ENCODE data around the gene RIF1. TPM values are rescaled to one million over a fixed set of nuclear protein-coding genes. Genes with fewer than 3 reads are reported as not detected.

The RIF1 gene
- total RNA-seq, 2 experiments from 2014 or later: 74.1 to 78.4 TPM

DNA sequence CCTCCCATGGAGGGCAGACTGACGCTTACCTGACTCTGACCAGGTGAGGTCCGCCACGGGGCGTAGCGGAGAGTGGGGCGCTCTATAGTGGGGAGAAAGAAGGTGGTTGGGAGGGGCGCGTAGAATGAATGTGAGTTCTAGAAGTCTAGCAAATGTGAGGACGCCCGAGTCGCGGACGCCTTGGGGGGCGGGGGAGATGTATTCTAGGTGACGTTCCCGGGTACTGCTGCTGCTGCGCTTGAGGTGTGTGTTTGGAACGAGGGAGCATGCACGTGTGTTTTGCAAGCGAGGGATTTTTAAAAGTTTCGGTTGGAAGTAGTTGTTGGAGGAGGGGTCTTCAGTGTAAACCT lies 758 bp downstream of the RIF1 start:
- CTCF ChIA-PET: interaction anchor here (0.6 to 1.8 kb wide), 6 partner anchors 8 to 153 kb away, joined by 3 to 7 read pairs (median 4); partner anchors contain the start of gene RBM43
- POLR2A ChIA-PET: interaction anchor here (0.6 to 0.7 kb wide), 2 partner anchors 122 to 1384 kb away, joined by 3 to 6 read pairs; no protein-coding TSS in a partner anchor

DNA sequence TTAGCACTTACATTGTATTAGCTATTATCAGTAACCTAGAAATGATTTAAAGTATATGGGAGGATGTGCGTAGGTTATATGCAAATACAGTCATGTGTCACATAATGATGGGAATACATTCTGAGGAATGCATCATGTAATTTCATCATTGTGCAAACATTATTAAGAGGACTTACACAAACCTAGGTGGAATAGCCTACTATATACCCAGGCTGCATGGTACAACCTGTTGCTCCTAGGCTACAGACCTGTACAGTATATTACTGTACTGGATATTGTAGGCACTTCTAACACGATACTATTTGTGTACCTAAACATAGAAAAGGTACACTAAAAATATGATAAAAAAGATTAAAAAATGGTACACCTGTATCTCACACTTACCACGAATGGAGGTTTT lies 7.9 kb downstream of the RIF1 start:
- ChIA-PET CTCF (no interaction called here), POLR2A (no interaction called here)

DNA sequence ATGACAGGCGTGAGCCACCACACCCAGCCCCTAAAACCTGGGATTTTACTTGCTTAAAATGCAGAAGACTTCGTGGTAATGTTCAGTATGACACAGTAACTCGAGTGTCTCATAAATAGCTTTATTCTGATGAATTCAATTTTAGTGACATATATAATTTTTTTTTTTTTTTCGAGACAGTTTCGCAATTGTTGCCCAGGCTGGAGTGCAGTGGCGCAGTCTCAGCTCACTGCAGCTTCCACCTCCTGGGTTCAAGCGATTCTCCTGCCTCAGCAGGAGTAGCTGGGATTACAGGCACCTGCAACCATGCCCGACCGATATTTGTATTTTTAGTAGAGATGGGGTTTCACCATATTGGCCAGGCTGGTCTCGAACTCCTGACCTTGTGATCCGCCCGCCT lies 12.0 kb downstream of the RIF1 start:
- POLR2A ChIA-PET: interaction anchor here (0.6 kb wide), 1 partner anchor 25 kb away, joined by 3 read pairs; no protein-coding TSS in a partner anchor
- CTCF ChIA-PET: interaction anchor here (0.7 kb wide), 2 partner anchors 12 to 61 kb away, joined by 3 read pairs; no protein-coding TSS in a partner anchor

DNA sequence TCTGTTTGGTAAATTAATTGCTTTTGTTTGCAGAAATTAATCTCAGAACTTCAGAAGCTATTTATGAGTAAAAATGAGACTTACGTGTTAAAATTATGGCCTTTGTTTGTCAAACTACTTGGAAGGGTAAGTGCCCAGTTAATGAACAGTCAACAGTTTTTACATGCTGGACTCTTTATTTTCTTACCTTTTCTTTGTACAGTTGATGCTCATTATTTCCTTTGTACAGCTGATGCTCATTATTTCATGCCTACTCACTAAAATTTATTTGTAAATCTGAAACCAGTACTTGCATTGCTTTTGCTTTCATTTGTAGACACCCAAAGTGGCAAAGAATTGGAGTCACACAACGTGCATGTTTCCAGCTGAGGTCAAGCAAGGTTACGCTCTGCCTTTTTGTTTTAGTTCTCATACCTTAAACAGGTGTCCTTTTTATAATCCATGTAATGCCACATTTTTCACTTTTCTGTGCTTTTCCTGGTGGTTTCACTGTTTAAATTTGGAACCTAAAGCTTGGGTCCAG lies 13.3 kb downstream of the RIF1 start:
- ChIA-PET CTCF (no interaction called here), POLR2A (interaction anchor here (0.8 kb wide), 1 partner anchor 134 kb away, joined by 14 read pairs; no protein-coding TSS in a partner anchor)

DNA sequence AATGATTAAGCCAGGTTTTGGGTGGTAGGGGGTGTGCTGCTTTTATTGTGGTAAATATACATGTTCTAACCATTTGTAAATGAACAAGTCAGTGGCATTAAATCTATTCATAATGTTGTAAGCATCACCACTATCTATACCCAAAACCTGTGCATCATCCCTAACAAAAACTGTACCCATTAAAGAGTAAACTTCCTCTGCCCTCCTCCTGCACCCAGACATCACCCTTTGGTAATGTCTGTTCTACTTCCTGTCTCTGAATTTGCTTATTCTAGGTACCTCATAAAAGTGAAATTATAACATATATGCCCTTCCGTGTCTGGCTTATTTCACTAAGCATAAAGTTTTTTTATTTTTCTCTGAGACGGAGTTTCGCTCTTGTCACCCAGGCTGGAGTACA lies 14.1 kb downstream of the RIF1 start:
- ChIA-PET CTCF (no interaction called here), POLR2A (interaction anchor here (0.8 kb wide), 1 partner anchor 135 kb away, joined by 14 read pairs; no protein-coding TSS in a partner anchor)

DNA sequence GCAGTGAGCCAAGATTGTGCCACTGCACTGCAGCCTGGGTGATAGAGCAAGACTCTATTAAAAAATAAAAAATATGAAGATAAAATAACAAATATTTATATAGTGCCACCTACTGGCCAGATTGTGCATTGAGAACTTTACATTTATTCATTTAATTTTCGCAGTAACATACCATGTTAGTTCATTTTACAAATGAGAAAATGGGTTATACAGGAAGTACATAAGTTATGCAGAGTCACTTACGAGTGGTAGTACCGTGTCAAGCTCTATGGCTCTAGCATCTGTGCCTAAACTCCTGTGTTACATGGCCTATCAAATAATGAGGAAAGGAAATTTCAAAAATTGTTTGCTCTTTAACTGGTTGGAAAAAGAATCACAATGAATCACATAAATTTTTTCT lies 27.9 kb downstream of the RIF1 start:
- CTCF ChIA-PET: interaction anchor here (1.1 to 2.0 kb wide), 4 partner anchors 7 to 31 kb away, joined by 3 to 6 read pairs (median 3); no protein-coding TSS in a partner anchor
- POLR2A ChIA-PET: no interaction called here

DNA sequence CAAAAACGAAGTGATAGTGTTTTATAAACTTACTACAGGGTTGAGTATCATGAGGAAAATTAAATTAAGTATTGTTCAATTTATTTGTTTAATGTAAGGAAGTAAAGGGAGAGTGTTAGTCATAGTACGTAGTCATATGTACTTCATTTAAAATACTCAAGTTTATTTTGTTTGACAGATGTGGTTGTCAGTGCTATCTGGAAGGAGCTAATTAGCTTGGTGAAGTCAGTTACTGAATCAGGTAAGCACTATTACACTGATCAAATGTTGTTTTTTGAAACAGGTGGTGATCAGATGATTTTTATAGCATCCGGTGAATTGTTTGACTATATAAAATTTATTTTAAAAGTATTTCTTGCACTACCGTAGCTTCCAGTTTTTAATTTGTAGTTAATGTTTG lies 28.8 kb downstream of the RIF1 start:
- ChIA-PET POLR2A (no interaction called here), CTCF (interaction anchor here (1.1 to 1.6 kb wide), 2 partner anchors 8 to 172 kb away, joined by 3 read pairs; no protein-coding TSS in a partner anchor)

DNA sequence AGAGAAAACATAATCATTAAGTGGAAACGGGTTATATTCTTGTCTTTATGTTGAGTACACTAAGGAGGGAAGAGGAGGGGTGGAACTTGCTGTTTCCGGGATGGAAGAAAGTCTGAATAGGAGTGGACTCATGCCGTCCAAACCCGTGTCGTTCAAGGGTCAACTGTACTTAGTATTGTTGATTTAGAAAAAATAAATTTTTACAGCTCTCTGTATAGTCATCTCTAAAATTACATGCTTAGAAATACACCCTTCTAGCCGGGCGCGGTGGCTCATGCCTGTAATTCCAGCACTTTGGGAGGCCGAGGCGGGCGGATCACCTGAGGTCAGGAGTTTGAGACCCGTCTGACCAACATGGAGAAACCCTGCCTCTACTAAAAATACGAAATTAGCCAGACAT lies 29.4 kb downstream of the RIF1 start:
- ChIA-PET CTCF (interaction anchor here (1.1 to 1.6 kb wide), 2 partner anchors 9 to 173 kb away, joined by 3 read pairs; no protein-coding TSS in a partner anchor), POLR2A (no interaction called here)

DNA sequence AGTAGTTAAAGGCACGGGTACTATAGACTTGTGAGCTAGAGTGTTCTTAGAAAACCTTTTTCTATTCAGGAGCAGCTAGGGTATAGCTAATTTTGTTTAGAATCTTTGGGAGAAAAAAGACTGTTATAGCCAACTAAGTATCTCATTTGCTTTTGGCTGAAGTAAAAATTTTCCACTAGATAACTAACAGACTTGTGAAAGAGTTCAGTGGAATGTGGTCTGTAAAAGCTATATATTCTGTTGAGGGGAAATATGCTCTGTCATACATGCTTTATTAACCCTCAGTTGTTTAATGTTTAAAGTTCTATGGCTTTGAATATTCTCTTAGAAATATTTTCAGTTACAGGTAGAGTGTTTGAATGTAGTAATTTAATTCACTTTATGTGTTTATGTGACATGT lies 49.7 kb downstream of the RIF1 start:
- POLR2A ChIA-PET: no interaction called here
- CTCF ChIA-PET: interaction anchor here (0.6 kb wide), 1 partner anchor 173 kb away, joined by 4 read pairs; no protein-coding TSS in a partner anchor

DNA sequence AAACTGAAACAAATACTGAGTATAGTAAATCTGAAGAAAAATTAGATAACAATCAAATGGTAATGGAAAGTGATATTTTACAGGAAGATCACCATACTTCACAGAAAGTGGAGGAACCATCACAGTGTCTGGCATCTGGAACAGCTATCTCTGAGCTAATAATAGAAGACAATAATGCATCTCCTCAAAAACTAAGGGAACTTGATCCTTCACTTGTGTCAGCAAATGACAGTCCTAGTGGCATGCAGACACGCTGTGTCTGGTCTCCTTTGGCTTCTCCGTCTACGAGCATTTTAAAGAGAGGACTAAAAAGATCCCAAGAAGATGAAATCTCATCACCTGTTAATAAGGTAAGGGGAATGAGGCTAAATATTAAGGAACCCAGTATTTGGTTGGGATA lies 56.1 kb downstream of the RIF1 start:
- CTCF ChIA-PET: no interaction called here
- POLR2A ChIA-PET: no interaction called here

DNA sequence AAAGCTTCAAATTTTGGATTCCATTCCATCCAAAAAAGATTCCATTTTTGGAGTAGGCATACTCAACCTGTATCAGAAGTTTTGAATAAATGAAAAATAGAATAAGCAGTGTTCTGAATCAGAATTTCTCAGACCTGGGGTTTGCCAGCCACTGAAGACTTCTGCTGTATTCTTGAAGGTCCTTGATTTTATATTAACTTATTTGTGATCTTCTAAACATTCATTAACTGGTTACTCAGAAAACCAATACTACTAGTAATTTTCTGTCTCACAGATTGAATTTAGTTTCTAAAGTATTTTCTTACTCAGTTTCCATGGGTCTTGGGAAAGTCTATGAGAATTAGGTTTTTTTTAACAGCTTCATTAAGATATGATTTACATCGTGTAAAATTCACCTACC lies 60.9 kb downstream of the RIF1 start:
- ChIA-PET CTCF (interaction anchor here (0.6 kb wide), 1 partner anchor 45 kb away, joined by 4 read pairs; no protein-coding TSS in a partner anchor), POLR2A (interaction anchor here (0.6 kb wide), 1 partner anchor 9 kb away, joined by 7 read pairs; no protein-coding TSS in a partner anchor)

DNA sequence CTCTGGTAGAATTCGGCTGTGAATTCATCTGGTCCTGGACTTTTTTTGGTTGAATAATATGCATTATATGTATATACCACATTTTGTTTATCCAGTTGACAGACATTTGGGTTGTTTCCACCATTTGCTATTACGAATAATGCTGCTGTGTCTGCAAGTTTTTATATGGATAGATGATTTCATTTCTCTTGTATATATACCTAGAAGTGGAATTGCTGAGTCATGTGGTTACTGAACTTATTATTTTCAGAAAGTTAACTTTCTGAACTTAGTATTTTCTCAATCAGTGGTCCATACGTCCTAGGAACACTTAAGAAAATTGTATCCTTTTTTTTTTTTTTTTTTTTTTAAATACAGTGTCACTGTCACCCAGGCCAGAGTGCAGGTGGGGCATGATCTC lies 63.3 kb downstream of the RIF1 start:
- POLR2A ChIA-PET: no interaction called here
- CTCF ChIA-PET: no interaction called here

DNA sequence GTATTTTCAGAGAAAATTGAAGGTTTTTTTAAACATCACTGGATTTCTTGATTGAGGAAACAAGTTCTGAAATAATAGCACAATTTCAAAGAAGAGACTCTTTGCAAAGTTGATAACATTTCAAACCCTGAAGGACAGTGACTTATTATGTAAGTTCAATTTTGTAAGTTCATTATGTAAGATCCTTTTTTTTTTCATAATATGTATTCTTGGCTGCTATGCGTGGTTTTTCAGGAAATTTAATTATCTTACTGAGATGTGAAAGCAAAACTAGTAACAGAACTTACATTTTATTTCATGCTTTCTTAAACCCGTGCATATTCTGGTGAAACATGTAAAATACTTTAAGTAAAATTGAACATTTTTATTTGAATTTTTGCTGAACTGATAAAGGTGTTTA lies 65.4 kb downstream of the RIF1 start:
- CTCF ChIA-PET: no interaction called here
- POLR2A ChIA-PET: no interaction called here

DNA sequence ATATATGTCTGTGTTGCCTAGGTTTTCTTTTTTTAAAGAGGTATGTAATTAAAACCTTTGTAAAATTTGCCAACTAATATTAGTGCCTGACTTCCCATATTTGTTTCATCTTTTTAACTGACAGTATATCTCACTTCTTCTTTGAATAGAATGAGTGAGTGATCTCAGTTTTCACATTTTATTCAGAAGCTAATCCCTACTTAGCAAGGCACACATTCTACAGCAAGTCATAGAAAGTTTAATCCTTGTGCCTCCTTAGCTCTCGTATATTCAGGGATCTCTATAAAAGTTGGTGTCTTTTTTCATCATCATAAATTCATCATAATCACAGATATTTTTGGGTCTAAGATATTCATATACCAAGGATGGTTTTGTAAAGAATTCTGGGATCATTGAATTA lies 66.6 kb downstream of the RIF1 start:
- ChIA-PET POLR2A (no interaction called here), CTCF (no interaction called here)

DNA sequence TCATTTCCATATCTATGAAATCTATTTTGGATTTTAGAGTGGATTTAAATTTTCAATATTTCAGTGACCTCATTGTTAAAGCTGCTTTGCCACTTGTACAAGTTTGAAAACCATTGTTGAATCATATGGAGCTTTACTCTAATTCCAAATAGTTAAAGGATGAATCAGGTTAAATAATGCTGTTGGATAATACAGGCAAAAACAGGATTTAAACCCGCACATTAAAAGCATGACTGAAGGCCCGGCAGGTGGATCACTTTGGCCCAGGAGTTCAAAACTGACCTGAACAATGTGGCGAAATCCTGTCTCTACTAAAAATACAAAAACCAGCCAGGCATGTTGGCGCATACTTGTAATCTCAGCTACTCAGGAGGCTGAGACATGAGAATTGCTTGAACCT lies 68.3 kb downstream of the RIF1 start:
- CTCF ChIA-PET: no interaction called here
- POLR2A ChIA-PET: no interaction called here

DNA sequence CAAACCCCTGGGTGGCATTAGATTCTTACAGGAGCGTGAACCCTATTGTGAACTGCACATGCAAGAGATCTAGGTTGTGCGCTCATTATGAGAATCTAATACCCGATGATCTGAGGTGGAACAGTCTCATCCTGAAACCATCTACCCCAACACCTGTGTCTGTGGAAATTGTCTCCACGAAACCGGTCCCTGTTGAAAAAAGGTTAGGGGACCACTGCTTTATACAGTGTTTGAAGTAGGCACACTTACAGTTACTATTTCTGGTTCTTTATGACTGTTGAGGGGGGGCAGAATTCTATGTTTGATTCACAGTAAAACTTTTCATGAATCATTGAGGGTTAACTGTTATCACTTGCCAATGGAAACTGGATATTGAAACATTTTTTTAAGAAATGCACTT lies 72.0 kb downstream of the RIF1 start:
- POLR2A ChIA-PET: no interaction called here
- CTCF ChIA-PET: no interaction called here

DNA sequence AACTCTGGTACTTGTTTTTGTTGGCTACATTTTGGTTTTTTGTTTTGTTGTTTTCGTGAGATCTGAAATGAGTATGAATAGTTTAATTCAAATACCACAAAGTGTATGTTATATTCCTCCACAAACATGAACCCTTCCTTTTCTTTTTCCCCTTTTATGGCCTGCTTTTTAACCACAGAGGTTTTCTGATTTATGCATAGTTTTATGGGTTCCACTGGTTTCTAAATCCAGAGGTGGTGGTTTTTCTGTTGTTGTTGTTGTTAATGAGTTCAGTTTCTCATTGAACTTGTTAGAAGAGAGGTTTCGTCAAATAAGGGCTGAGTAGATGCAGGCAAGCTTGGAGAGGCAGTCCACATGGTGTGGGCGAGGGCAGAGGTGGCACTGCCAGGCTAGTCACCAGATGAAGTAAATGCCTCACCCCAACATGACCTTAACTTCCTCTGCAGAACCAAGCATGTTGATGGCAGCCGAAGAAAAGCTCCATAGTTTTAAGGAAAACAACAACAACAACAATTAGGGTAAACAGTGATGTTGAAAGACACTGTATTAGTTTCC lies 72.5 kb downstream of the RIF1 start:
- ChIA-PET CTCF (no interaction called here), POLR2A (interaction anchor here (0.6 kb wide), 1 partner anchor 193 kb away, joined by 6 read pairs; no protein-coding TSS in a partner anchor)

DNA sequence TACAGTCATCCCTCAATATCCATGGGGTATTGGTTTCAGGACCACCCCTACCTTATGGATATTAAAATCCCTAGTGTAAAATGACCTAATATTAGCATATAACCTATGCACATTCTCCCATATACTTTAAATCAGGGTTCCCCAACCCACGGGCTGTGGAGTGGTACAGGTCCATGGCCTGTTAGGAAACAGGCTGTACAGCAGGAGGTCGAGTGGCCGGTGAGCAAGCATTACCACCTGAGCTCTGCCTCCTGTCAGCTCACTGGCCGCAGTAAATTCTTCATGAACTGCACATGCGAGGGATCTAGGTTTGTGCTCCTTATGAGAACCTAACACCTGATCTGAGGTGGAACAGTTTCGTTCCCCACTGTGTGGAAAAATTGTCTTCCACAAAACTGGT lies 73.8 kb downstream of the RIF1 start:
- CTCF ChIA-PET: no interaction called here
- POLR2A ChIA-PET: no interaction called here

DNA sequence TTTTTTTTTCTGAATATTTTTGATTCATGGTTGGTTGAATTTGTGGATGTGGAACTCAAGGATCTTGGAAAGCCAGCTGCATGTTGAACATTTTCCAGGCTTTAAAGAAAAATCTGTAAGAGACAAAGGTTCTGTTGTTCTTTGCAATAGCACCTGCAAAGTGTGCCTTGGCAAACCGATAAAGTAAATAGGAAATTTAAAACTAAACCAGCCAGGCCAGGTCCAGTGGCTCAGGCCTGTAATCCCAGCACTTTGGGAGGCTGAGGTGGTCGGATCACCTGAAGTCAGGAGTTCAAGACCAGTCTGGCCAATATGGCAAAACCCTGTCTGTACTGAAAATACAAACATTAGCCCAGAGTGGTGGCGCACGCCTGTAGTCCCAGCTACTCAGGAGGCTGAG lies 74.4 kb downstream of the RIF1 start:
- POLR2A ChIA-PET: no interaction called here
- CTCF ChIA-PET: no interaction called here

DNA sequence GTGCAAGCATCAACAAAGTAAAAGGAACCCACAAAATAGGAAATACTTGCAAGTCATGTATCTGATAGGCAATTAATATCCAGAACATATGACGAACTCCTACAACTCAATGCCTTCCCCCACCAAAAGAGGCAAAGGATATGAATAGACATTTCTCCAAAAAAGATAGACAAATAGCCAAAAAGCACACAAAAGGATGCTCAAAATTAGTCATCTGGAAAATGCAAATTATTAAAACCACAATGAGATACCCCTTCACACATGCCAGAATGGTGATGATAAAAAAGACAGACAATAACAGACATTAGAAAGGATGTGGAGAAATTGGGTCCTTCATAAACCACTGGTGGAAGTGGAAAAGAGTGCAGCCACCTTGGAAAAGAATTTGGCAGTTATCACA lies 76.4 kb downstream of the RIF1 start:
- POLR2A ChIA-PET: no interaction called here
- CTCF ChIA-PET: no interaction called here

DNA sequence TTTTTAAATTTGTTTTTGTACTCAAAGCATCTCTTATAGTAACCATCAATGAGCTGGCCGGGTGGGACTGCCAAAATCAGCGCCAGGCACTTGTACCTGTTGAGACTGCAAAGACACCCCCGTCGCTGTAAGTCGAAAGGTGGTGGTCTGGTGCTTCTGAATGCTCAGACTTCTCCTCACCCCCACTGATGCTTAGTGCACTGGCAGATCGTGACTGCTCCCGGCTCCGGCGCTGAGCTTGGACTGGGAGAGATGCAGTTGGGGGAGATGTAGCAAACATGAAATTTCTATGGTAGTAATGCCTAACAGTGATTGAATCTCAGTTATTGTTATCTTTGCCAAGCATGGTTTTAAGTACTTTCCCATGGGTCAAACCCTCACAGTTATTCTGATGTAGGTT lies 80.6 kb downstream of the RIF1 start:
- CTCF ChIA-PET: no interaction called here
- POLR2A ChIA-PET: no interaction called here

DNA sequence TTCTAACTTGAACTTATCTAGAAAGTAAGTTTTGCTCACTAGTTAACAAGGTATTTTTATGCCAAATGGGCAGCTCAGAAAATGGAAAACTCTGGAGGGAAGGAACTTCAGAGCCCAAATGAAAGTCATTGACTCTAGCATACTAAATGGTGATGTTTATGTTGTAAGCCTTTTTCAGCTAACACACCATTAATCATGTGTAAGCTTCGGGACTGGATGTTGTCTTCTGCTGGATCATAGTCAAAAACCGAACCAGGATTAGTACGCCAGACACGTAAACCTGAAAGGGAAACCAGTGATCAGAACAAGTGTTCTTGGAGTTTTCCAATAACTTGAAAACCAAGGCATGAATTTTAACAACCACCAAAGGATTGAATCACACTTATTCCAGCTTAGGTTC lies 81.8 kb downstream of the RIF1 start:
- ChIA-PET POLR2A (no interaction called here), CTCF (interaction anchor here (0.9 kb wide), 1 partner anchor 9 kb away, joined by 4 read pairs; no protein-coding TSS in a partner anchor)

All from activated CD8-positive, alpha-beta memory T cell treated with anti-CD3 and anti-CD28 coated beads for 36 hours (primary cell).